WTC11 (cell line): ENCODE results near the gene MBOAT1. TPM values are rescaled to one million over a fixed set of nuclear protein-coding genes. Genes with fewer than 3 reads are reported as not detected.

ENCODE experiments used
- ATAC-seq: fragments of 200-7000 bp; cut with Tn5 transposase; 2 replicates; pipeline ENCODE4 v1.10.0; 2021; ENCODE audit warnings: mild to moderate bottlenecking, moderate library complexity
- CTCF ChIA-PET: fragments of 300-600 bp; sonication (Branson Sonifier 250); formaldehyde crosslinking; loops from one replicate; lab custom pipeline; 2021; ENCODE audit warnings: antibody characterized with exemption; lab: Charles Lee
- POLR2A ChIA-PET: fragments of 350-600 bp; sonication (Branson Sonifier 250); formaldehyde crosslinking; loops from one replicate; lab custom pipeline; 2021; ENCODE audit warnings: antibody characterized with exemption; lab: Charles Lee
- DNase-seq: peaks from one replicate; pipeline ENCODE4 v3.0.0; 2021; ENCODE audit warnings: low spot score
- H3K27ac Mint-ChIP-seq: 2 replicates; pipeline ENCODE4 v1.8.0; 2021; ENCODE audit warnings: mixed read lengths
- H3K27me3 Mint-ChIP-seq: 2 replicates; pipeline ENCODE4 v1.8.0; 2021; ENCODE audit warnings: low read depth, mild to moderate bottlenecking, moderate library complexity, mixed read lengths
- H3K36me3 Mint-ChIP-seq: 2 replicates; pipeline ENCODE4 v1.8.0; 2021; ENCODE audit warnings: mixed read lengths
- H3K4me1 Mint-ChIP-seq: 2 replicates; pipeline ENCODE4 v1.8.0; 2022; ENCODE audit warnings: mixed read lengths
- H3K4me3 Mint-ChIP-seq: 2 replicates; pipeline ENCODE4 v1.8.0; 2021; ENCODE audit warnings: mild to moderate bottlenecking, moderate library complexity, mixed read lengths
- H3K9me3 Mint-ChIP-seq: 2 replicates; pipeline ENCODE4 v1.8.0; 2021; ENCODE audit warnings: mixed read lengths
- CBFB ChIP-seq: sonication (generic); formaldehyde crosslinking; IDR thresholded peaks from 2 replicates; pipeline ENCODE4 v1.8.1; 2022; ENCODE audit warnings: mild to moderate bottlenecking, low read depth, missing genetic modification reagents
- ERG ChIP-seq: fragments of 250-450 bp; sonication (Bioruptor Pico); IDR thresholded peaks from 2 replicates; pipeline ENCODE4 v1.8.0; 2021; ENCODE audit warnings: mild to moderate bottlenecking
- ESRRA ChIP-seq: sonication (generic); formaldehyde crosslinking; IDR thresholded peaks from 2 replicates; pipeline ENCODE4 v1.8.1; 2022; ENCODE audit warnings: mild to moderate bottlenecking, missing genetic modification reagents, borderline replicate concordance
- FOXP1 ChIP-seq: sonication (generic); formaldehyde crosslinking; IDR thresholded peaks from 2 replicates; pipeline ENCODE4 v1.8.0; 2022; ENCODE audit warnings: missing genetic modification reagents, mild to moderate bottlenecking, moderate library complexity, borderline replicate concordance
- IRF1 ChIP-seq: sonication (generic); formaldehyde crosslinking; IDR thresholded peaks from 2 replicates; pipeline ENCODE4 v1.8.0; 2023; ENCODE audit warnings: missing genetic modification reagents
- IRF2 ChIP-seq: sonication (generic); formaldehyde crosslinking; IDR thresholded peaks from 2 replicates; pipeline ENCODE4 v1.8.0; 2022; ENCODE audit warnings: low read depth, missing genetic modification reagents, borderline replicate concordance
- KAT7 ChIP-seq: sonication (generic); formaldehyde crosslinking; IDR thresholded peaks from 2 replicates; pipeline ENCODE4 v1.8.1; 2023; ENCODE audit warnings: missing genetic modification reagents, mild to moderate bottlenecking, borderline replicate concordance
- MAX ChIP-seq: sonication (generic); formaldehyde crosslinking; IDR thresholded peaks from 2 replicates; pipeline ENCODE4 v1.8.0; 2022; ENCODE audit warnings: mild to moderate bottlenecking, missing genetic modification reagents
- NFE2L1 ChIP-seq: sonication (generic); formaldehyde crosslinking; IDR thresholded peaks from 2 replicates; pipeline ENCODE4 v1.8.1; 2023; ENCODE audit warnings: missing genetic modification reagents
- NFYB ChIP-seq: sonication (generic); formaldehyde crosslinking; conservative IDR thresholded peaks from 2 replicates; pipeline ENCODE4 v1.8.0; 2022; ENCODE audit warnings: low read depth, missing genetic modification reagents
- OVOL2 ChIP-seq: fragments of 250-450 bp; sonication (Bioruptor Pico); IDR thresholded peaks from 2 replicates; pipeline ENCODE4 v1.9.0; 2021; ENCODE audit warnings: mild to moderate bottlenecking, borderline replicate concordance
- PREB ChIP-seq: sonication (generic); formaldehyde crosslinking; IDR thresholded peaks from 2 replicates; pipeline ENCODE4 v1.8.1; 2022; ENCODE audit warnings: mild to moderate bottlenecking, missing genetic modification reagents, moderate library complexity, borderline replicate concordance
- RORB ChIP-seq: fragments of 250-450 bp; sonication (Bioruptor Pico); IDR thresholded peaks from 2 replicates; pipeline ENCODE4 v1.9.0; 2021; ENCODE audit warnings: mild to moderate bottlenecking
- STAT6 ChIP-seq: sonication (generic); formaldehyde crosslinking; conservative IDR thresholded peaks from 2 replicates; pipeline ENCODE4 v1.8.1; 2023; ENCODE audit warnings: mild to moderate bottlenecking, low read depth, missing genetic modification reagents, moderate library complexity
- ZBTB43 ChIP-seq: sonication (generic); formaldehyde crosslinking; IDR thresholded peaks from 2 replicates; pipeline ENCODE4 v1.8.1; 2023; ENCODE audit warnings: mild to moderate bottlenecking, missing genetic modification reagents
- ZNF121 ChIP-seq: sonication (generic); formaldehyde crosslinking; IDR thresholded peaks from 2 replicates; pipeline ENCODE4 v1.8.0; 2023; ENCODE audit warnings: missing genetic modification reagents
- ZNF138 ChIP-seq: sonication (generic); formaldehyde crosslinking; conservative IDR thresholded peaks from 2 replicates; pipeline ENCODE4 v1.8.1; 2022; ENCODE audit warnings: mild to moderate bottlenecking, moderate library complexity, missing genetic modification reagents
- ZNF219 ChIP-seq: sonication (generic); formaldehyde crosslinking; IDR thresholded peaks from 2 replicates; pipeline ENCODE4 v1.8.0; 2023; ENCODE audit warnings: missing genetic modification reagents, mild to moderate bottlenecking, borderline replicate concordance
- ZNF317 ChIP-seq: sonication (generic); formaldehyde crosslinking; IDR thresholded peaks from 2 replicates; pipeline ENCODE4 v1.8.1; 2023; ENCODE audit warnings: low read depth, mild to moderate bottlenecking, moderate library complexity, missing genetic modification reagents, borderline replicate concordance
- ZNF416 ChIP-seq: fragments of 250-450 bp; sonication (Bioruptor Pico); IDR thresholded peaks from 2 replicates; pipeline ENCODE4 v1.9.0; 2021; ENCODE audit warnings: mild to moderate bottlenecking, inconsistent platforms
- ZNF423 ChIP-seq: fragments of 250-450 bp; sonication (Bioruptor Pico); IDR thresholded peaks from 2 replicates; pipeline ENCODE4 v2.1.2; 2022; ENCODE audit warnings: mild to moderate bottlenecking, moderate library complexity
- total RNA-seq: library from RNA; stranded (reverse); gene quantifications from 3 replicates; pipeline ENCODE4 v1.2.3, GENCODE V29; 2021

Gene MBOAT1
- total RNA-seq, 1 experiment from 2014 or later = 22.9 TPM

- ATAC-seq (no peak), DNase-seq (no peak)
- TF ChIP-seq IRF1 (CRISPR knock-in tag) = no peak
- no peak for TF ChIP-seq ZNF219 (CRISPR knock-in tag)
- TF ChIP-seq STAT6 (CRISPR knock-in tag) = no peak
- no peak for TF ChIP-seq IRF2 (CRISPR knock-in tag)
- TF ChIP-seq ZNF138 (CRISPR knock-in tag) = no peak
- TF ChIP-seq MAX = no peak
- no peak for TF ChIP-seq PREB (CRISPR knock-in tag)
- TF ChIP-seq CBFB (CRISPR knock-in tag) = no peak
- POLR2A ChIA-PET = no interaction called here
- Mint-ChIP-seq H3K4me1 (peaks cover 15% of the 10 kb centered on the region), H3K36me3 (no peaks in the 10 kb centered on the region), H3K27ac (no peak overlapping the region), H3K4me3 (no peak overlapping the region), H3K9me3 (no peaks in the 10 kb centered on the region), H3K27me3 (no peaks in the 10 kb centered on the region; the same call in 1 of the 2 replicates)
- CTCF ChIA-PET = no interaction called here
Observed at GRCh38 chr6:20217891-20218290, 5.6 kb upstream of the MBOAT1 start.

- ChIA-PET CTCF (no interaction called here), POLR2A (no interaction called here)
- ATAC-seq = no peak
- H3K36me3 Mint-ChIP-seq = no peaks in the 10 kb centered on the region
- H3K27ac Mint-ChIP-seq = no peak overlapping the region
- TF ChIP-seq ZNF317 = no peak
- TF ChIP-seq NFYB (CRISPR knock-in tag) = no peak
- TF ChIP-seq ZNF423 (CRISPR knock-in tag) = no peak
- no peak for TF ChIP-seq ZNF138 (CRISPR knock-in tag)
- no peak for TF ChIP-seq ZNF121 (CRISPR knock-in tag)
- no peak for TF ChIP-seq KAT7 (CRISPR knock-in tag)
- H3K4me1 Mint-ChIP-seq = peaks cover 16% of the 10 kb centered on the region
- no peak for DNase-seq
- no peak overlapping the region for H3K4me3 Mint-ChIP-seq
- no peaks in the 10 kb centered on the region; the same call in 1 of the 2 replicates for H3K27me3 Mint-ChIP-seq
- no peaks in the 10 kb centered on the region for H3K9me3 Mint-ChIP-seq
Observed at GRCh38 chr6:20217324-20217855, 5.1 kb upstream of the MBOAT1 start.

GRCh38 chr6:20215310-20215709 is 3.0 kb upstream of the MBOAT1 start:
- Mint-ChIP-seq H3K4me3 (no peak overlapping the region), H3K27ac (no peak overlapping the region)
- TF ChIP-seq NFE2L1 (CRISPR knock-in tag) (no peak), RORB (CRISPR knock-in tag) (no peak), ZNF138 (CRISPR knock-in tag) (no peak), ERG (CRISPR knock-in tag) (no peak), ZBTB43 (CRISPR knock-in tag) (no peak), ZNF317 (no peak), FOXP1 (CRISPR knock-in tag) (no peak), OVOL2 (CRISPR knock-in tag) (no peak), NFYB (CRISPR knock-in tag) (no peak), ZNF416 (no peak), ESRRA (CRISPR knock-in tag) (no peak)

More at GRCh38 chr6:20215310-20215709, 3.0 kb upstream of the MBOAT1 start:
- POLR2A ChIA-PET = no interaction called here
- no peaks in the 10 kb centered on the region for H3K36me3 Mint-ChIP-seq
- peaks cover 15% of the 10 kb centered on the region for H3K4me1 Mint-ChIP-seq
- no peak for ATAC-seq
- H3K27me3 Mint-ChIP-seq = no peaks in the 10 kb centered on the region; the same call in 1 of the 2 replicates
- no peak for DNase-seq
- H3K9me3 Mint-ChIP-seq = no peaks in the 10 kb centered on the region
- CTCF ChIA-PET = no interaction called here
